Gastrocnemius medialis (tissue), 4 donors: ENCODE data around the gene KCNC4. TPM values are rescaled to one million over a fixed set of nuclear protein-coding genes. Genes with fewer than 3 reads are reported as not detected.

Source experiments
- ATAC-seq, 2 donors: fragments of 150-250 bp; one replicate each; pipeline ENCODE4 v1.9.1; 2016
- DNase-seq, 2 donors: peaks; one replicate each; pipeline ENCODE4 v3.0.0-alpha.2; 2019
- H3K27ac ChIP-seq, 4 donors: fragments of 200-600 bp; sonication (generic); 1 replicate in 1 of 4; 2 replicates in 3 of 4; pipeline ENCODE4 v1.5.1; 2016 to 2018; ENCODE audit warnings: mild to moderate bottlenecking in 2 of 4, moderate library complexity in 1 of 4
- H3K27me3 ChIP-seq, 3 donors: fragments of 200-600 bp; sonication (generic) in 2 of 3; 1 replicate in 1 of 3; 2 replicates in 2 of 3; pipeline versions ENCODE4 v1.5.1 to v1.6.0; 2016 to 2019; ENCODE audit warnings: mild to moderate bottlenecking in 1 of 3, moderate library complexity in 1 of 3
- H3K36me3 ChIP-seq, 2 donors: fragments of 200-600 bp; sonication (generic) in 1 of 2; one replicate each; pipeline ENCODE4 v1.5.1; 2017 to 2018
- H3K4me1 ChIP-seq, 2 donors: fragments of 200-600 bp; sonication (generic) in 1 of 2; one replicate each; pipeline ENCODE4 v1.5.1; 2016 to 2017; ENCODE audit warnings: mild to moderate bottlenecking in 2 of 2
- H3K4me3 ChIP-seq, 4 donors: fragments of 200-600 bp; sonication (generic) in 3 of 4; 1 replicate in 1 of 4; 2 replicates in 3 of 4; pipeline ENCODE4 v1.5.1; 2016 to 2019; ENCODE audit warnings: mild to moderate bottlenecking in 2 of 4
- H3K9me3 ChIP-seq, 3 donors: fragments of 200-600 bp; sonication (generic) in 2 of 3; 1 replicate in 1 of 3; 2 replicates in 2 of 3; pipeline ENCODE4 v1.5.1; 2016 to 2019
- CTCF ChIP-seq, 5 experiments: fragments of 450-650 bp in 3 of 5; fragments of 200-600 bp in 2 of 5; sonication (generic) in 2 of 5; IDR thresholded peaks in 4 of 5; conservative IDR thresholded peaks in 1 of 5; 1 replicate in 4 of 5; 2 replicates in 1 of 5; pipeline ENCODE4 v1.5.1; 2016 to 2019; ENCODE audit warnings: antibody characterized with exemption in 5 of 5, mild to moderate bottlenecking in 3 of 5, moderate library complexity in 3 of 5
- POLR2A ChIP-seq, 2 donors: fragments of 450-650 bp; IDR thresholded peaks; one replicate each; pipeline ENCODE4 v1.6.1; 2017; ENCODE audit warnings: antibody characterized with exemption in 2 of 2, mild to moderate bottlenecking in 2 of 2, moderate library complexity in 2 of 2
- in situ Hi-C, 4 donors: fragments of 200-750 bp; cut with MboI; loops; one replicate each; pipeline versions ENCODE4 v1.15.0 to v1.8.0; 2017; ENCODE audit warnings: low sequenced_read_pairs in 4 of 4
- intact Hi-C: fragments of 100-400 bp; cut with DNase I; formaldehyde crosslinking; loops from one replicate; pipeline ENCODE4 v1.15.1; 2023; ENCODE audit warnings: low total_unique reads
- total RNA-seq, 4 donors: library from RNA; depleted of rRNA; stranded (reverse); fragments of >200 nt; gene quantifications; one replicate each; pipeline versions ENCODE4 v1.1.0 to v1.2.3, GENCODE V29; 2016

Gene KCNC4
- total RNA-seq, 4 donors from 2014 or later, result 3.1 to 9.1 (median 4.1) TPM

GRCh38 chr1:110235181-110235833, 25.2 kb downstream of the KCNC4 start:
- TF ChIP-seq POLR2A (IDR thresholded peaks at IDR 0.05), result no peak
- TF ChIP-seq CTCF (IDR thresholded peaks at IDR 0.05 in 4 of 5, conservative IDR thresholded peaks at IDR 0.05 in 1 of 5), result no peak
- H3K4me3 ChIP-seq, result no peak overlapping the region
- intact Hi-C loops, result no loop called here
- H3K4me1 ChIP-seq, result peaks cover 0 to 4% of the 10 kb centered on the region in 2 donors
- no peaks in the 10 kb centered on the region for H3K36me3 ChIP-seq
- H3K27me3 ChIP-seq, result no peaks in the 10 kb centered on the region
- in situ Hi-C loops, result no loop called here
- DNase-seq (no peak), ATAC-seq (no peak)
- peak overlapping the region in 2 of 4 donors; percentile 45 to 52 for H3K27ac ChIP-seq
- no peaks in the 10 kb centered on the region for H3K9me3 ChIP-seq

- peak overlapping the region in 2 of 4 donors; percentile 45 to 52 for H3K27ac ChIP-seq
- H3K9me3 ChIP-seq, result no peaks in the 10 kb centered on the region
- H3K36me3 ChIP-seq, result no peaks in the 10 kb centered on the region
- intact Hi-C loops (no loop called here), in situ Hi-C loops (no loop called here)
- TF ChIP-seq POLR2A (IDR thresholded peaks at IDR 0.05) (no peak), CTCF (IDR thresholded peaks at IDR 0.05 in 4 of 5, conservative IDR thresholded peaks at IDR 0.05 in 1 of 5) (no peak)
- no peak overlapping the region for H3K4me3 ChIP-seq
- DNase-seq (no peak), ATAC-seq (no peak)
- peaks cover 0 to 4% of the 10 kb centered on the region in 2 donors for H3K4me1 ChIP-seq
- no peaks in the 10 kb centered on the region for H3K27me3 ChIP-seq
Observed at GRCh38 chr1:110235834-110236682, 25.9 kb downstream of the KCNC4 start.

- TF ChIP-seq POLR2A (IDR thresholded peaks at IDR 0.05) (no peak), CTCF (IDR thresholded peaks at IDR 0.05 in 4 of 5, conservative IDR thresholded peaks at IDR 0.05 in 1 of 5) (no peak)
- no peak for DNase-seq
- Histone ChIP-seq H3K27me3 (no peaks in the 10 kb centered on the region), H3K36me3 (no peaks in the 10 kb centered on the region), H3K4me1 (peaks cover 0 to 4% of the 10 kb centered on the region in 2 donors), H3K27ac (no peak overlapping the region), H3K9me3 (no peaks in the 10 kb centered on the region), H3K4me3 (no peak overlapping the region)
- ATAC-seq, result no peak
- in situ Hi-C loops, result no loop called here
- intact Hi-C loops, result no loop called here
Observed at GRCh38 chr1:110237386-110238152, 27.5 kb downstream of the KCNC4 start.

- no peak overlapping the region for H3K27ac ChIP-seq
- TF ChIP-seq POLR2A (IDR thresholded peaks at IDR 0.05), result no peak
- no peak for TF ChIP-seq CTCF (IDR thresholded peaks at IDR 0.05 in 4 of 5, conservative IDR thresholded peaks at IDR 0.05 in 1 of 5)
- peaks cover 0 to 4% of the 10 kb centered on the region in 2 donors for H3K4me1 ChIP-seq
- in situ Hi-C loops (no loop called here), intact Hi-C loops (no loop called here)
- H3K9me3 ChIP-seq, result no peaks in the 10 kb centered on the region
- no peak overlapping the region for H3K4me3 ChIP-seq
- DNase-seq (no peak), ATAC-seq (no peak)
- no peaks in the 10 kb centered on the region for H3K36me3 ChIP-seq
- H3K27me3 ChIP-seq, result no peaks in the 10 kb centered on the region
Observed at GRCh38 chr1:110239441-110240430, 29.6 kb downstream of the KCNC4 start.
